VCaP (cell line): ENCODE measurements around the gene LAMA4.

ENCODE experiments used
- H3K27ac ChIP-seq: fragments of 450-650 bp; 2 replicates; pipeline ENCODE4 v1.5.1; 2017
- CTCF ChIP-seq: fragments of 450-650 bp; conservative IDR thresholded peaks from 2 replicates; pipeline ENCODE4 v1.5.1; 2017; ENCODE audit warnings: mild to moderate bottlenecking, moderate library complexity

The LAMA4 gene

GRCh38 chr6:112100561-112100960, 153.8 kb downstream of the LAMA4 start:
- H3K27ac ChIP-seq = no peak overlapping the region
- no peak for TF ChIP-seq CTCF

GRCh38 chr6:112096901-112097300, 157.5 kb downstream of the LAMA4 start:
- no peak overlapping the region for H3K27ac ChIP-seq
- TF ChIP-seq CTCF = no peak

- H3K27ac ChIP-seq = peak overlapping the region; percentile 80
- TF ChIP-seq CTCF = no peak
These were observed 166.5 kb downstream of the LAMA4 start for GRCh38 chr6:112087916-112088315.

DNA sequence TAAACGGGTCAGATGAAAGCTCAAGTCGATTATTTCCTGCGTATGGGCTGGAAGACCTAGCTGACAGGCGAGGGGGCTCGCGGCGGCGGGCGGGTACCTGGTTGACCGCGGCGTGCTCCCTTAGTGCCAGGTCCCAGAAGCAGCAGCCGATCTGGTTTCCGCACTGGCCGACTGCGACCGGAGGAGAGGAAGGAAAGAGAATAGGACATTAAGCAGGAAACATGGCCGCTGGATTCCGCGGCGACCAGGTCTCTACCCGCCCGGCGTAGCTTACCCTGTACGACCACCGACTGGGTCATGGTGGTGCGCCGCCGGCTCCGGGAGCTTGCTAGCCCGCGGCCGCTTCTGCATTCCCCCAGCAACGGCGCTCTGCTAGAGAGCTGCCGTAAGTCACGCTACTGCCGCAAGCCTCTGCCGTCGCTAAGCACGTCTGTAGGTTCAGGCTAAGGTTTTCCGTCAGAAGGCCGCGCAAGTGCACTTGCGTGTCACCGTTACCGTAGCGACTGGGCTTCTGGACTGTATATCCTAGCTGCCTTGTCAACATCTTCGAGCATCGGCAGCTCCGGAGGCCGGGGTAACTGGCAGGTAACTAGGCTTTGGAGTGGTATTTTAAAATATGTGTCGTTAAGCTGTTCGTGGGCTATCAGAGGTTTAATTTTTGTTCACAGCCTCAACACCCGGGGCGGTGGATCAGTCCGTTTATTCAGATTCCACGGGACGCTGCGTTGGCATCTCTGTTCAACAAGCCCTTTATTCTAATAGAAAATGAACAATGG, 167.0 kb downstream of the LAMA4 start, which contains the start of the genes FAM229B and TUBE1:
FAM229B (plus strand) TSS at position 456 of the 776 bp plus-strand sequence. CDS start 11,693 bp downstream, outside the sequence.
TUBE1 (minus strand) TSS at position 347 of the 776 bp plus-strand sequence; CDS start at position 299, 48 bp downstream.
- TF ChIP-seq CTCF = no peak
- H3K27ac ChIP-seq = peak within 1 kb of the TSS; percentile 80

DNA sequence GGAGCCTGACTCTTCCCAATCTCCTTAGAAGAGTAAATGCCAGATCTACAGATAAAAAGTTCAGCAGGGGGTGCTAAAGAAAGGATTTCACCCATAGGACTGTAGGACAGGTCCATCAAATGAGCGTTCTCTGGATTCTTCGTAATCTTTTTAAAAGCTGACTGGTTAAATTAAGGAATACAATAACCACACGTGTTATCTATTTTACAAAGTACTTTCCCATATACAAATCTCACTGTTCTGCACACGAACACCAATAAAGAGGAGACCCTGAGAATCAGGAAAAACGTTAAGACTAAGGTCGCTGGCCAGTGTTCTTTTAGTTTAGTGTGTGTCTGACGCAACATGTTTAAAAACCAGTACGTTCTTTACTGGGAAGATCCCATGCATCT, 167.6 kb downstream of the LAMA4 start:
- peak; percentile 32 for TF ChIP-seq CTCF
- H3K27ac ChIP-seq = peak overlapping the region; percentile 80

DNA sequence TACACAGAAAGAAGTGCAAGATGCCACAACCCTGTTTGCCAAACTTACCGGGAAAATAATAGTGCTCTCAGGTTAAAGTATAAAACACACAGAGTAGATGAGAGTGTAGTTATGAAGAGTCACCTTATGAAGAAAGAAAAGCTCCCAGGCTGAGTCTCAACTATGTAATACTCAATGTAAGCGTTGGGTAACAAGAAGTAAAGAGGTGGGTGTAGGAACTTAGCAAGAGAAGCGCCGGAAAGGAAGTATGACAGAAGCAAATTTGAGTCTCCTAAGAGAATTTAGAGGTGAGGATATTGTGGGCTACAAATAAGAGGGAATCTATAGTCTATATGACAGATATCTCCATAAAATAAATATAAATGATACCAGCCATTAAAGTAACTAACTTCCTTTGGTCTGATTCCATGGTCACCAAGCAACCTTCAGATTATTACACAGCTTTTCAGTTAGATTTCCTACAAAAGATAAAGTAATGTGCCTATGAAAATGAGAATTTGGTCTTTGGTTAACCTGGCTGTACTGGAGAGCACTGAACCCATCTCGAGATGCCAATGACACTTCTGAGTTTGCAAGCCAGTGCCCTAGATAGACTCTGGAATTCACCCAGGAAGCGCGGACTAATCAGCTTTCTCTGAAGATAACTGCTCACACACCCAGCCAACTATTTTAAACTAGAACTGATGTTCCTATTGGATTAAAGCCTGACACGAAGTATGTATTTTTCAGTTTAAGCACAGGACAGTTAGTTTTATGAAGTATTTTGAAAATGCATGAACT, 168.9 kb downstream of the LAMA4 start:
- H3K27ac ChIP-seq = no peak overlapping the region
- TF ChIP-seq CTCF = no peak

DNA sequence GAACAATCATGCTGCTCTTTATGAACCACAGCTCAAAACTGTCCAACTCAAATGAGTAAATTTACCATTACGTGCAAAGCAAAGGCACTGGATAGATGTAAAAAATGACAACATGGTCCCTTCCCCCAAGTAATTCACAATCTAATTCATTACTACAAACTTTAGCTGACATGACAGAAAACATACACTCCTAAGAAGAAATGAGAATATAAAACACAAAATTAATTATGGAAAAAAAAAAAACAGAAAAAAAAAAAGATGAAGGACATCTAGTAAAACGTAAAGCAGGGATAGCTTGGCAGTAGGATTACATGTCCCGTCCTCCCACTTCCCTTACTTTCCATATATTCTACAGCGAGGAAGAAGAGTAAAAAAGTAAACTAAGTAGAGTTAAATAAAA, 172.8 kb downstream of the LAMA4 start:
- no peak overlapping the region for H3K27ac ChIP-seq
- TF ChIP-seq CTCF = no peak
